Sigmoid colon (tissue), 7 donors: ENCODE data around the gene ASPHD2. TPM values are rescaled to one million over a fixed set of nuclear protein-coding genes. Genes with fewer than 3 reads are reported as not detected.

Source experiments
- DNase-seq: peaks from one replicate; pipeline ENCODE4 v3.0.0-alpha.2; 2019
- H3K27ac ChIP-seq, 4 donors: fragments of 200-600 bp; sonication (generic); one replicate each; pipeline ENCODE4 v1.5.1; 2016 to 2019; ENCODE audit warnings: mild to moderate bottlenecking in 1 of 4
- H3K27me3 ChIP-seq, 3 donors: fragments of 200-600 bp; sonication (generic); one replicate each; pipeline ENCODE4 v1.5.1; 2019; ENCODE audit warnings: mild to moderate bottlenecking in 1 of 3
- H3K36me3 ChIP-seq, 4 donors: fragments of 200-600 bp; sonication (generic); one replicate each; pipeline ENCODE4 v1.5.1; 2016 to 2019
- H3K4me1 ChIP-seq, 4 donors: fragments of 200-600 bp; sonication (generic); one replicate each; pipeline ENCODE4 v1.5.1; 2017 to 2019
- H3K4me3 ChIP-seq, 4 donors: fragments of 200-600 bp; sonication (generic); one replicate each; pipeline ENCODE4 v1.5.1; 2017 to 2019; ENCODE audit warnings: mild to moderate bottlenecking in 2 of 4, moderate library complexity in 1 of 4
- H3K9me3 ChIP-seq, 4 donors: fragments of 200-600 bp in 3 of 4; sonication (generic) in 3 of 4; one replicate each; pipeline versions ENCODE4 v1.5.1 to v1.6.1; 2013 to 2019
- CTCF ChIP-seq, 4 experiments: fragments of 450-650 bp in 3 of 4; fragments of 200-600 bp in 1 of 4; IDR thresholded peaks; one replicate each; pipeline ENCODE4 v1.5.1; 2016 to 2019; ENCODE audit warnings: antibody characterized with exemption in 4 of 4, mild to moderate bottlenecking in 3 of 4, moderate library complexity in 2 of 4
- EP300 ChIP-seq, 4 donors: sonication (generic); formaldehyde crosslinking; IDR thresholded peaks; one replicate each; pipeline ENCODE4 v1.6.1; 2017; ENCODE audit warnings: antibody characterized with exemption in 4 of 4
- POLR2A ChIP-seq, 2 donors: fragments of 450-650 bp; IDR thresholded peaks; one replicate each; pipeline ENCODE4 v1.6.1; 2016; ENCODE audit warnings: antibody characterized with exemption in 2 of 2, mild to moderate bottlenecking in 2 of 2, moderate library complexity in 2 of 2
- POLR2AphosphoS5 ChIP-seq, 4 donors: sonication (generic); formaldehyde crosslinking; IDR thresholded peaks; one replicate each; pipeline ENCODE4 v1.6.1; 2017; ENCODE audit warnings: antibody characterized with exemption in 4 of 4
- WGBS, 2 donors: extraction: QIAGEN DNeasy Blood & Tissue Kit; methylation state at CpG; one replicate each; pipeline ENCODE4 v1.1.7; 2013; 5-methylcytosine and 5-hydroxymethylcytosine counted together
- intact Hi-C: fragments of 100-400 bp; cut with DNase I; formaldehyde crosslinking; loops from one replicate; pipeline ENCODE4 v1.15.1; 2023
- polyA plus RNA-seq, 3 donors: library from polyadenylated mRNA; stranded (reverse); fragments of 200-250 nt; gene quantifications; one replicate each; pipeline ENCODE4 v1.2.3, GENCODE V29; 2013
- total RNA-seq, 4 donors: library from RNA; depleted of rRNA; stranded (reverse); fragments of >200 nt; gene quantifications; one replicate each; pipeline ENCODE4 v1.1.0, GENCODE V29; 2016
- donor health status: healthy with polysubstance abuse.
- donor health status: Bipolar disorder and iron deficiency.
- donor health status: healthy.

ASPHD2 gene
- total and polyA plus RNA-seq, 7 donors: 0.83 to 3.4 (median 1.4) TPM

GRCh38 chr22:26430600-26430999 is 1.5 kb downstream of the ASPHD2 start:
- no peaks in the 10 kb centered on the region for H3K27me3 ChIP-seq
- no peak for TF ChIP-seq POLR2A (IDR thresholded peaks at IDR 0.05)
- TF ChIP-seq EP300 (IDR thresholded peaks at IDR 0.05): no peak
- no peak for TF ChIP-seq POLR2AphosphoS5 (IDR thresholded peaks at IDR 0.05)
- no peak for TF ChIP-seq CTCF (IDR thresholded peaks at IDR 0.05)
- peaks cover 0 to 21% (median 17%) of the 10 kb centered on the region in 4 donors for H3K4me1 ChIP-seq
- 79% methylated on average over 2 of the region's 2 CpGs for WGBS, 2 donors
- peaks cover 0 to 6% (median 0%) of the 10 kb centered on the region in 4 donors for H3K36me3 ChIP-seq
- H3K27ac ChIP-seq: no peak overlapping the region
- no peaks in the 10 kb centered on the region for H3K9me3 ChIP-seq
- H3K4me3 ChIP-seq: no peak overlapping the region
- intact Hi-C loops: no loop called here
- no peak for DNase-seq

GRCh38 chr22:26431261-26431995 is 2.4 kb downstream of the ASPHD2 start:
- intact Hi-C loops: no loop called here
- Histone ChIP-seq H3K27me3 (no peaks in the 10 kb centered on the region), H3K27ac (no peak overlapping the region), H3K4me3 (no peak overlapping the region), H3K4me1 (peaks cover 0 to 21% (median 17%) of the 10 kb centered on the region in 4 donors), H3K9me3 (no peaks in the 10 kb centered on the region), H3K36me3 (peaks cover 0 to 6% (median 0%) of the 10 kb centered on the region in 4 donors)
- WGBS, 2 donors: 87 to 90% methylated on average over 13 of the region's 13 CpGs
- TF ChIP-seq POLR2AphosphoS5 (IDR thresholded peaks at IDR 0.05) (no peak), EP300 (IDR thresholded peaks at IDR 0.05) (no peak), POLR2A (IDR thresholded peaks at IDR 0.05) (no peak), CTCF (IDR thresholded peaks at IDR 0.05) (no peak)
- no peak for DNase-seq

GRCh38 chr22:26432619-26433311 is 3.7 kb downstream of the ASPHD2 start:
- no peaks in the 10 kb centered on the region for H3K9me3 ChIP-seq
- H3K4me3 ChIP-seq: no peak overlapping the region
- no peak for DNase-seq
- no peaks in the 10 kb centered on the region for H3K27me3 ChIP-seq
- WGBS, 2 donors: 81 to 94% methylated on average over 3 of the region's 3 CpGs
- intact Hi-C loops: no loop called here
- peaks cover 0 to 6% (median 0%) of the 10 kb centered on the region in 4 donors for H3K36me3 ChIP-seq
- peaks cover 0 to 21% (median 17%) of the 10 kb centered on the region in 4 donors for H3K4me1 ChIP-seq
- no peak overlapping the region for H3K27ac ChIP-seq
- no peak for TF ChIP-seq POLR2A (IDR thresholded peaks at IDR 0.05)
- TF ChIP-seq CTCF (IDR thresholded peaks at IDR 0.05): no peak
- no peak for TF ChIP-seq EP300 (IDR thresholded peaks at IDR 0.05)
- TF ChIP-seq POLR2AphosphoS5 (IDR thresholded peaks at IDR 0.05): no peak

GRCh38 chr22:26433805-26434204 is 4.7 kb downstream of the ASPHD2 start:
- DNase-seq: no peak
- Histone ChIP-seq H3K4me3 (no peak overlapping the region), H3K4me1 (peaks cover 0 to 15% (median 13%) of the 10 kb centered on the region in 4 donors), H3K9me3 (no peaks in the 10 kb centered on the region), H3K36me3 (peaks cover 0 to 6% (median 0%) of the 10 kb centered on the region in 4 donors), H3K27me3 (no peaks in the 10 kb centered on the region), H3K27ac (no peak overlapping the region)
- WGBS, 2 donors: 95 to 97% methylated on average over 25 of the region's 25 CpGs
- TF ChIP-seq POLR2AphosphoS5 (IDR thresholded peaks at IDR 0.05) (no peak), POLR2A (IDR thresholded peaks at IDR 0.05) (no peak), EP300 (IDR thresholded peaks at IDR 0.05) (no peak), CTCF (IDR thresholded peaks at IDR 0.05) (no peak)
- intact Hi-C loops: no loop called here
